Psoas muscle (tissue), 8 donors: ENCODE results near the gene KRT39. TPM values are rescaled to one million over a fixed set of nuclear protein-coding genes. Genes with fewer than 3 reads are reported as not detected.
"Not testable (repeated sequence)": the region's sequence is repeated elsewhere in the genome, so short reads cannot be mapped to it uniquely, and the experiment has no call there.

Experiments used
- ATAC-seq, 4 donors: fragments of 200-7000 bp; cut with Tn5 transposase; one replicate each; pipeline ENCODE4 v1.9.1; 2020; ENCODE audit warnings: moderate library complexity in 3 of 4, mild to moderate bottlenecking in 2 of 4
- DNase-seq, 2 donors: peaks; one replicate each; pipeline ENCODE4 v3.0.0-alpha.2; 2020
- H3K27ac ChIP-seq: fragments of 200-600 bp; one replicate; pipeline ENCODE4 v1.8.0; 2022
- H3K27me3 ChIP-seq, 3 donors: fragments of 200-600 bp in 1 of 3; one replicate each; pipeline versions ENCODE4 v1.6.1 to v1.8.0; 2013 to 2022; ENCODE audit warnings: low read length in 2 of 3, mild to moderate bottlenecking in 2 of 3, moderate library complexity in 1 of 3; ENCODE audit not compliant: insufficient read depth in 3 of 3
- H3K36me3 ChIP-seq, 2 donors: fragments of 200-600 bp in 1 of 2; one replicate each; pipeline versions ENCODE4 v1.6.1 to v1.8.0; 2013 to 2022; ENCODE audit warnings: low read depth in 1 of 2, mild to moderate bottlenecking in 1 of 2, moderate library complexity in 1 of 2; ENCODE audit not compliant: insufficient read depth in 1 of 2
- H3K4me1 ChIP-seq: fragments of 200-600 bp; one replicate; pipeline ENCODE4 v1.8.0; 2022
- H3K4me3 ChIP-seq: fragments of 200-600 bp; one replicate; pipeline ENCODE4 v1.8.0; 2022; ENCODE audit warnings: mild to moderate bottlenecking
- H3K9me3 ChIP-seq: fragments of 200-600 bp; one replicate; pipeline ENCODE4 v1.8.0; 2022
- CTCF ChIP-seq: fragments of 200-600 bp; IDR thresholded peaks from one replicate; pipeline ENCODE4 v1.8.0; 2022; ENCODE audit warnings: antibody characterized with exemption
- WGBS, 3 donors: extraction: QIAGEN DNeasy Blood & Tissue Kit; methylation state at CpG; one replicate each; pipeline versions ENCODE4 v1.1.6 to v1.1.7; 2013; 5-methylcytosine and 5-hydroxymethylcytosine counted together
- intact Hi-C, 2 donors: fragments of 100-400 bp; cut with DNase I; formaldehyde crosslinking; loops; one replicate each; pipeline versions ENCODE4 v1.11.0 to v1.14.2; 2022
- polyA plus RNA-seq, 3 donors: library from polyadenylated mRNA; stranded (reverse); fragments of 200-250 nt; gene quantifications; one replicate each; pipeline ENCODE4 v1.2.3, GENCODE V29; 2013
- total RNA-seq, 4 donors: library from RNA; stranded (reverse); fragmentation: NEBNext Ultra II Directional in 2 of 4; extraction: Animal tissue kit (Norgen Biotek cat#: 25700) in 2 of 4; gene quantifications; one replicate each; pipeline versions ENCODE4 v1.2.1 to v1.2.4, GENCODE V29; 2021 to 2023
- donor health status: healthy with polysubstance abuse.
- donor health status: DM: no; HTN: no; CAD: no; lungs with moderate emphysema.
- donor health status: Bipolar disorder and iron deficiency.
- donor health status: healthy.
- donor health status: DM: yes; HTN: yes; CAD: no.
- donor health status: DM: no; HTN: no; CAD: no.
- donor health status: DM: no; HTN: no; CAD: no.
- donor health status: DM: yes; HTN: yes; CAD: no.

Gene KRT39
- total and polyA plus RNA-seq, 7 donors = not detected

GRCh38 chr17:40931311-40931710 is 35.4 kb downstream of the KRT39 start:
- Histone ChIP-seq H3K9me3 (no peaks in the 10 kb centered on the region), H3K36me3 (no peaks in the 10 kb centered on the region), H3K4me1 (no peaks in the 10 kb centered on the region), H3K27me3 (peaks cover 0 to 3% (median 0%) of the 10 kb centered on the region in 3 donors), H3K4me3 (no peak overlapping the region), H3K27ac (no peak overlapping the region)
- ATAC-seq (no peak), DNase-seq (no peak)
- 74 to 83% (median 80%) methylated on average over 3 of the region's 3 CpGs for WGBS, 3 donors
- TF ChIP-seq CTCF = no peak
- intact Hi-C loops = no loop called here

- no peak overlapping the region for H3K27ac ChIP-seq
- ATAC-seq = no peak
- H3K36me3 ChIP-seq = no peaks in the 10 kb centered on the region
- intact Hi-C loops = no loop called here
- H3K4me3 ChIP-seq = no peak overlapping the region
- no peaks in the 10 kb centered on the region for H3K9me3 ChIP-seq
- 66 to 74% (median 72%) methylated on average over 8 of the region's 8 CpGs for WGBS, 3 donors
- H3K27me3 ChIP-seq = no peaks in the 10 kb centered on the region
- no peak for TF ChIP-seq CTCF
- DNase-seq = no peak
- no peaks in the 10 kb centered on the region for H3K4me1 ChIP-seq
Observed at GRCh38 chr17:40926341-40926740, 40.4 kb downstream of the KRT39 start.

- peak in 1 of 2 donors; percentile 42 for DNase-seq
- no peaks in the 10 kb centered on the region for H3K4me1 ChIP-seq
- no peak for TF ChIP-seq CTCF
- no peaks in the 10 kb centered on the region for H3K36me3 ChIP-seq
- WGBS, 3 donors = 45 to 68% (median 64%) methylated on average over 2 of the region's 2 CpGs
- H3K9me3 ChIP-seq = no peaks in the 10 kb centered on the region
- no peak overlapping the region for H3K27ac ChIP-seq
- no peak overlapping the region for H3K4me3 ChIP-seq
- intact Hi-C loops = no loop called here
- peak in 3 of 4 donors; percentile 49 to 61 (median 56) for ATAC-seq
- H3K27me3 ChIP-seq = no peaks in the 10 kb centered on the region
Observed at GRCh38 chr17:40922239-40922638, 44.5 kb downstream of the KRT39 start.

GRCh38 chr17:40921026-40921425 is 45.7 kb downstream of the KRT39 start:
- no peak for TF ChIP-seq CTCF
- Histone ChIP-seq H3K4me3 (no peak overlapping the region), H3K36me3 (no peaks in the 10 kb centered on the region), H3K27me3 (no peaks in the 10 kb centered on the region), H3K9me3 (no peaks in the 10 kb centered on the region), H3K4me1 (no peaks in the 10 kb centered on the region), H3K27ac (no peak overlapping the region)
- DNase-seq (no peak), ATAC-seq (no peak)
- intact Hi-C loops = no loop called here
- WGBS, 3 donors = 36 to 48% (median 47%) methylated on average over 2 of the region's 2 CpGs

- H3K27me3 ChIP-seq, DNase-seq, H3K36me3 ChIP-seq, ATAC-seq, H3K27ac ChIP-seq, H3K4me1 ChIP-seq, H3K9me3 ChIP-seq, intact Hi-C loops, H3K4me3 ChIP-seq: not testable (repeated sequence)
- WGBS, 3 donors = 97 to 99% (median 97%) methylated on average over 2 of the region's 2 CpGs
Observed at GRCh38 chr17:40917116-40917515, 49.6 kb downstream of the KRT39 start.
